Measurements from ENCODE around the gene NEU4.

DNA sequence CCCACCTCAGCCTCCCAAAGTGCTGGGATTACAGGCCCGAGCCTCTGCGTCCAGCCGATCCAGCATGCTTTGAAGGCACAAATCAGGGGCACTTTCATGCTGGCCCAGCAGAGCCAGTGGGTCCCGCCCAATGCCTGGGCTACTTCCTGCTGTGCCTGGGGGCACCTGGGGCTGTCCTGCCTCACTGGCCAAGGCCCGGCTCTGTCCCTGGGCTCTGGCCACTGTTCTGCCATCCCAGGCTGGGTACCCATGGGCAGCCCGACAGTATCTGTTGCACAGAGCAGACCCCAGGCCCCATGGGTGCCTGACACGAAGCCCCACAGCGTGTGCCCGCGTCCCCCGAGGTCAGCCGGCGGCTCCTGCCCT, 39.2 kb upstream of the NEU4 start:
- TF ChIP-seq CTCF (conservative IDR thresholded peaks at IDR 0.05; ENCODE audit: low read depth, low read length) (no peak), POLR2A (IDR thresholded peaks at IDR 0.05; ENCODE audit: low read depth, low read length) (no peak)
- TF ChIP-seq, protein P1, sequence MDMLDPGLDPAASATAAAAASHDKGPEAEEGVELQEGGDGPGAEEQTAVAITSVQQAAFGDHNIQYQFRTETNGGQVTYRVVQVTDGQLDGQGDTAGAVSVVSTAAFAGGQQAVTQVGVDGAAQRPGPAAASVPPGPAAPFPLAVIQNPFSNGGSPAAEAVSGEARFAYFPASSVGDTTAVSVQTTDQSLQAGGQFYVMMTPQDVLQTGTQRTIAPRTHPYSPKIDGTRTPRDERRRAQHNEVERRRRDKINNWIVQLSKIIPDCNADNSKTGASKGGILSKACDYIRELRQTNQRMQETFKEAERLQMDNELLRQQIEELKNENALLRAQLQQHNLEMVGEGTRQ (IDR thresholded peaks at IDR 0.05; ENCODE audit: low read depth, low read length): no peak
